H1 (cell line): ENCODE data around the gene CGB2. TPM values are rescaled to one million over a fixed set of nuclear protein-coding genes. Genes with fewer than 3 reads are reported as not detected.

Source experiments
- CTCF ChIA-PET: fragments of 300-600 bp; sonication (Branson Sonifier 250); formaldehyde crosslinking; loops from one replicate; lab custom pipeline; 2021; ENCODE audit not compliant: partially characterized antibody; lab: Charles Lee
- POLR2A ChIA-PET: fragments of 300-600 bp; sonication (Branson Sonifier 250); formaldehyde crosslinking; loops from one replicate; lab custom pipeline; 2021; ENCODE audit warnings: inconsistent platforms; ENCODE audit not compliant: partially characterized antibody; lab: Charles Lee
- DNase-seq, 2 experiments: peaks; one replicate each; pipeline versions ENCODE4 v3.0.0 to v3.0.0-alpha.2; 2010 to 2022; ENCODE audit warnings: low spot score in 2 of 2, low read depth in 1 of 2, mixed read lengths in 1 of 2
- FAIRE-seq: peaks from 2 replicates; lab custom pipeline; 2011; peaks lifted over from hg19 to GRCh38; lab: Jason Lieb, UNC
- H2AFZ ChIP-seq: 2 replicates; pipeline ENCODE4 v1.8.1; 2012; ENCODE audit warnings: low read length, inconsistent platforms
- H2AK5ac ChIP-seq: 2 replicates; pipeline ENCODE4 v1.6.1; 2013; ENCODE audit warnings: low read depth, low read length
- H2BK120ac ChIP-seq: replicated peaks from 2 replicates; pipeline ENCODE3; 2013; ENCODE audit warnings: low read depth, low read length, inconsistent platforms
- H2BK12ac ChIP-seq: 2 replicates; pipeline ENCODE4 v1.6.1; 2013; ENCODE audit warnings: low read depth, low read length
- H2BK15ac ChIP-seq: 2 replicates; pipeline ENCODE4 v1.6.1; 2013; ENCODE audit warnings: low read length
- H2BK20ac ChIP-seq: 2 replicates; pipeline ENCODE4 v1.6.1; 2013; ENCODE audit warnings: low read length
- H2BK5ac ChIP-seq: 2 replicates; pipeline ENCODE4 v1.6.1; 2013; ENCODE audit warnings: low read depth, low read length
- H3K14ac ChIP-seq: 2 replicates; pipeline ENCODE4 v1.6.1; 2013; ENCODE audit warnings: inconsistent platforms; ENCODE audit not compliant: insufficient read length
- H3K18ac ChIP-seq: 2 replicates; pipeline ENCODE4 v1.6.1; 2013; ENCODE audit warnings: low read length; ENCODE audit errors: extremely low read depth
- H3K23ac ChIP-seq: 2 replicates; pipeline ENCODE4 v1.6.1; 2013; ENCODE audit warnings: inconsistent platforms; ENCODE audit not compliant: insufficient read length
- H3K23me2 ChIP-seq: 2 replicates; pipeline ENCODE4 v1.6.1; 2013; ENCODE audit warnings: low read depth, low read length
- H3K27ac ChIP-seq: 2 replicates; pipeline ENCODE4 v1.6.1; 2011; ENCODE audit warnings: low read depth, low read length, inconsistent platforms
- H3K27me3 ChIP-seq, 4 experiments: replicated peaks in 1 of 4; 1 replicate in 1 of 4; 2 replicates in 3 of 4; pipeline versions ENCODE4 v1.6.1 to v1.8.1; 2011 to 2013; ENCODE audit warnings: low read length in 3 of 4, mild to moderate bottlenecking in 3 of 4, inconsistent platforms in 2 of 4, mixed read lengths in 2 of 4, moderate library complexity in 1 of 4; ENCODE audit not compliant: control insufficient read depth in 3 of 4, insufficient read depth in 3 of 4; ENCODE audit errors: extremely low read depth in 1 of 4
- H3K36me3 ChIP-seq, 4 experiments: 2 replicates each; pipeline versions ENCODE4 v1.6.1 to v1.8.1; 2011 to 2013; ENCODE audit warnings: mild to moderate bottlenecking in 4 of 4, low read length in 3 of 4, moderate library complexity in 2 of 4, control low read depth in 1 of 4, inconsistent platforms in 1 of 4; ENCODE audit not compliant: insufficient read depth in 4 of 4, control insufficient read depth in 2 of 4
- H3K4ac ChIP-seq: replicated peaks from 2 replicates; pipeline ENCODE3; 2013; ENCODE audit warnings: low read length, low read depth, mixed read lengths, inconsistent platforms; ENCODE audit not compliant: insufficient read length
- H3K4me1 ChIP-seq, 4 experiments: replicated peaks in 1 of 4; 1 replicate in 1 of 4; 2 replicates in 3 of 4; pipeline versions ENCODE4 v1.6.1 to v1.8.1; 2011 to 2013; ENCODE audit warnings: low read length in 3 of 4, inconsistent platforms in 2 of 4, mixed read lengths in 1 of 4; ENCODE audit not compliant: insufficient read depth in 4 of 4, control insufficient read depth in 3 of 4
- H3K4me2 ChIP-seq, 2 experiments: 2 replicates each; pipeline versions ENCODE4 v1.6.1 to v1.8.1; 2011 to 2013; ENCODE audit warnings: low read depth in 2 of 2, low read length in 2 of 2, control low read depth in 1 of 2, inconsistent platforms in 1 of 2, mild to moderate bottlenecking in 1 of 2; ENCODE audit not compliant: insufficient read depth in 1 of 2
- H3K4me3 ChIP-seq, 4 experiments: fragments of 200-600, 300-600 bp in 1 of 4; sonication (generic), shearing (Covaris generic), sonication (Bioruptor Twin) in 1 of 4; 2 replicates each; pipeline versions ENCODE4 v1.5.1 to v1.8.1; 2011 to 2016; ENCODE audit warnings: low read length in 4 of 4, low read depth in 3 of 4, control low read depth in 2 of 4, inconsistent platforms in 2 of 4, mild to moderate bottlenecking in 2 of 4, mixed read lengths in 1 of 4, moderate library complexity in 1 of 4; ENCODE audit not compliant: insufficient read depth in 2 of 4; ENCODE audit errors: extremely low read depth in 1 of 4
- H3K56ac ChIP-seq: replicated peaks from 2 replicates; pipeline ENCODE3; 2013; ENCODE audit warnings: low read depth, mild to moderate bottlenecking, mixed read lengths, low read length, inconsistent platforms; ENCODE audit not compliant: insufficient read length
- H3K79me1 ChIP-seq: 2 replicates; pipeline ENCODE4 v1.6.1; 2013; ENCODE audit warnings: low read depth, low read length, control low read depth
- H3K79me2 ChIP-seq, 2 experiments: 2 replicates each; pipeline versions ENCODE4 v1.6.1 to v1.8.1; 2012 to 2013; ENCODE audit warnings: low read length in 2 of 2, mild to moderate bottlenecking in 2 of 2, inconsistent platforms in 1 of 2; ENCODE audit not compliant: insufficient read depth in 2 of 2, control insufficient read depth in 1 of 2
- H3K9ac ChIP-seq, 4 experiments: replicated peaks in 1 of 4; 1 replicate in 1 of 4; 2 replicates in 3 of 4; pipeline versions ENCODE4 v1.6.1 to v1.8.1; 2011 to 2013; ENCODE audit warnings: low read depth in 3 of 4, low read length in 3 of 4, control low read depth in 2 of 4, mild to moderate bottlenecking in 2 of 4, moderate library complexity in 2 of 4, inconsistent platforms in 1 of 4; ENCODE audit errors: extremely low read depth in 1 of 4
- H3K9me3 ChIP-seq, 2 experiments: 2 replicates each; pipeline versions ENCODE4 v1.6.1 to v1.8.1; 2012 to 2013; ENCODE audit warnings: mild to moderate bottlenecking in 2 of 2, moderate library complexity in 2 of 2, control low read depth in 1 of 2, inconsistent platforms in 1 of 2, low read depth in 1 of 2, low read length in 1 of 2, mixed read lengths in 1 of 2; ENCODE audit not compliant: insufficient read depth in 2 of 2
- H4K20me1 ChIP-seq, 2 experiments: replicated peaks in 1 of 2; 2 replicates each; pipeline versions ENCODE3 to v1.8.1; 2011 to 2013; ENCODE audit warnings: inconsistent platforms in 2 of 2, low read length in 2 of 2, mild to moderate bottlenecking in 1 of 2; ENCODE audit not compliant: insufficient read depth in 2 of 2, control insufficient read depth in 1 of 2
- H4K5ac ChIP-seq: 2 replicates; pipeline ENCODE4 v1.6.1; 2013; ENCODE audit warnings: low read length, low read depth, mixed read lengths, inconsistent platforms; ENCODE audit not compliant: insufficient read length
- H4K8ac ChIP-seq: 2 replicates; pipeline ENCODE4 v1.8.0; 2013; ENCODE audit warnings: mild to moderate bottlenecking, moderate library complexity, low read length, inconsistent platforms; ENCODE audit not compliant: insufficient read depth; ENCODE audit errors: extremely low read depth
- H4K91ac ChIP-seq: replicated peaks from 2 replicates; pipeline ENCODE3; 2013; ENCODE audit warnings: low read length, mixed read lengths, inconsistent platforms; ENCODE audit not compliant: insufficient read length
- CBX5 ChIP-seq: fragments of 300-800, 300-1000 bp; sonication (generic); IDR thresholded peaks from 2 replicates; pipeline ENCODE4 v1.7.1; 2016; ENCODE audit warnings: antibody characterized with exemption, low read length, low read depth
- CEBPB ChIP-seq: IDR thresholded peaks from 2 replicates; pipeline ENCODE4 v1.6.1; 2012; ENCODE audit warnings: low read depth, low read length
- CHD2 ChIP-seq: IDR thresholded peaks from 2 replicates; pipeline ENCODE4 v1.6.1; 2012; ENCODE audit warnings: low read length, improper control_type of control experiment
- HDAC6 ChIP-seq: IDR thresholded peaks from one replicate; pipeline ENCODE4 v1.7.1; 2012; ENCODE audit warnings: low read depth, mild to moderate bottlenecking, inconsistent platforms, low read length, moderate library complexity
- JUN ChIP-seq: IDR thresholded peaks from 2 replicates; pipeline ENCODE4 v1.6.1; 2011; ENCODE audit warnings: low read depth, mild to moderate bottlenecking, improper control_type of control experiment, low read length
- RNF2 ChIP-seq: fragments of 200-900, 300-1000 bp; sonication (generic); IDR thresholded peaks from 2 replicates; pipeline ENCODE4 v1.7.1; 2016; ENCODE audit warnings: borderline replicate concordance, low read depth, mild to moderate bottlenecking, antibody characterized with exemption, low read length; ENCODE audit not compliant: poor library complexity, severe bottlenecking; ENCODE audit errors: missing control alignments
- RXRA ChIP-seq: IDR thresholded peaks from 2 replicates; pipeline ENCODE4 v1.6.1; 2011; ENCODE audit warnings: low read depth, mild to moderate bottlenecking, low read length, moderate library complexity; ENCODE audit not compliant: insufficient read depth
- SIX5 ChIP-seq: IDR thresholded peaks from 2 replicates; pipeline ENCODE4 v1.6.1; 2011; ENCODE audit warnings: mild to moderate bottlenecking, low read depth, low read length
- SP2 ChIP-seq: IDR thresholded peaks from 2 replicates; pipeline ENCODE4 v1.6.1; 2012; ENCODE audit warnings: mild to moderate bottlenecking, low read length, inconsistent platforms
- WGBS, 2 experiments: shearing (Covaris generic) in 1 of 2; methylation state at CpG; one replicate each; pipeline versions ENCODE4 v1.1.6 to v1.1.7; 2013 to 2015; ENCODE audit warnings: low lambda C conversion rate in 2 of 2, mixed read lengths in 2 of 2, inconsistent platforms in 1 of 2, low coverage in 1 of 2, missing lambda C conversion rate in 1 of 2; ENCODE audit not compliant: insufficient replicate concordance in 2 of 2, insufficient coverage in 1 of 2, insufficient read length in 1 of 2; ENCODE audit errors: extremely low coverage in 1 of 2, missing lambda C conversion rate in 1 of 2; 5-methylcytosine and 5-hydroxymethylcytosine counted together
- polyA plus RNA-seq, 7 experiments: library from polyadenylated mRNA; depleted of rRNA in 3 of 7; stranded (reverse) in 5 of 7; unstranded in 2 of 7; fragments of >200 nt in 5 of 7; fragments of 200-250 nt in 2 of 7; gene quantifications; 1 replicate in 5 of 7; 2 replicates in 1 of 7; 4 replicates in 1 of 7; pipeline versions ENCODE4 v1.2.1 to v1.2.3, GENCODE V29; 2011 to 2013; ENCODE audit warnings: missing spikeins in 2 of 7, mixed read lengths in 2 of 7
- total RNA-seq: library from RNA; stranded (reverse); fragmentation: NEBNext Ultra II Directional; extraction: Animal tissue kit (Norgen Biotek cat#: 25700); gene quantifications from 2 replicates; pipeline ENCODE4 v1.2.1, GENCODE V29; 2021
- TF ChIP-seq, protein P1 (sequence below): IDR thresholded peaks from 2 replicates; pipeline ENCODE4 v1.6.1; 2011; ENCODE audit warnings: low read length, improper control_type of control experiment
- TF ChIP-seq, protein P2 (sequence below): IDR thresholded peaks from 2 replicates; pipeline ENCODE4 v1.6.1; 2012; ENCODE audit warnings: low read length, inconsistent platforms

CGB2 gene
- total and polyA plus RNA-seq, 2 of the 8 experiments (the other 6 are each of a cell fraction or from before 2014, with no cell fraction given), result 0.71 to 3.2 TPM

DNA sequence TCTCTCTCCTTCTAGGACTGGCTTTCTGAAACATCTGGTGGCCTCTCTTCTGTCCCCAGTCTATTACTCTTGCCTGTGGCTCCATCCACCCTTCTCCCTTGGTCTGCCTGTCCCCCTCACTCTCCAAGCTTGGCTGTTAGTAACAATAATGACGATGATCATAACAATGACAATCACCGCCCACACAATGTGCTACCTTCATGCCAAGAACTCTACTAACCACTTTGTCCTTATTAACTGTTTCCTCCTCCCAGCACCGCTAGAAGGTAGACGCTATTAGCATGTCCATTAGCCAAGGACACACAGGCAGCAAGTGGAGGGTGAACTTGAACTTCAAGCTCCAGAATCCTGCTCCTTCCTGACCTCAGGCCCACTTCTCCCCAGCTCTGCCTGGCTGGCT, 41.3 kb upstream of the CGB2 start:
- Histone ChIP-seq H3K14ac (no peak overlapping the region), H3K23me2 (peaks cover 8% of the 10 kb centered on the region; the same call in 1 of the 2 replicates), H3K36me3 (peaks cover 0 to 16% (median 6%) of the 10 kb centered on the region in 4 experiments; a peak in 5 of 8 replicates), H3K9me3 (no peaks in the 10 kb centered on the region), H3K18ac (no peak overlapping the region), H3K27ac (no peak overlapping the region), H4K8ac (no peak overlapping the region), H2AFZ (no peak overlapping the region), H3K4me1 (peaks cover 0 to 3% (median 0%) of the 10 kb centered on the region in 4 experiments; a peak in 2 of 7 replicates), H3K79me1 (peaks cover 13% of the 10 kb centered on the region), H3K79me2 (peaks cover 11 to 21% of the 10 kb centered on the region in 2 experiments; a peak in 3 of 4 replicates), H3K27me3 (no peaks in the 10 kb centered on the region), H2BK12ac (no peak overlapping the region), H2BK15ac (no peak overlapping the region), H3K4me3 (no peak overlapping the region), H3K9ac (no peak overlapping the region), H3K56ac (no peak overlapping the region), H3K23ac (no peak overlapping the region), H2BK120ac (no peak overlapping the region), H3K4ac (no peak overlapping the region), H2AK5ac (no peak overlapping the region; the same call in 1 of the 2 replicates), H3K4me2 (no peak overlapping the region; a peak in 1 of 4 replicates), H2BK20ac (no peak overlapping the region), H2BK5ac (no peak overlapping the region), H4K20me1 (peaks cover 0 to 13% of the 10 kb centered on the region in 2 experiments), H4K91ac (no peak overlapping the region), H4K5ac (no peak overlapping the region)
- CTCF ChIA-PET, result interaction anchor here (0.8 to 2.9 kb wide), 4 partner anchors 12 to 84 kb away, joined by 3 to 13 read pairs (median 3); no protein-coding TSS in a partner anchor
- WGBS, 2 experiments, result 89% methylated on average over 4 of the region's 4 CpGs; no CpG with 5 or more reads in 1 of the 2 experiments
- FAIRE-seq, result no peak
- POLR2A ChIA-PET, result interaction anchor here (4.4 kb wide), 1 partner anchor 25 kb away, joined by 37 read pairs; the partner anchor contains the start of gene FTL
- DNase-seq, result no peak
- TF ChIP-seq CEBPB (no peak), RXRA (no peak), CHD2 (no peak), SIX5 (no peak), JUN (no peak), HDAC6 (no peak), RNF2 (no peak), CBX5 (no peak), SP2 (no peak)
- TF ChIP-seq, protein P1, sequence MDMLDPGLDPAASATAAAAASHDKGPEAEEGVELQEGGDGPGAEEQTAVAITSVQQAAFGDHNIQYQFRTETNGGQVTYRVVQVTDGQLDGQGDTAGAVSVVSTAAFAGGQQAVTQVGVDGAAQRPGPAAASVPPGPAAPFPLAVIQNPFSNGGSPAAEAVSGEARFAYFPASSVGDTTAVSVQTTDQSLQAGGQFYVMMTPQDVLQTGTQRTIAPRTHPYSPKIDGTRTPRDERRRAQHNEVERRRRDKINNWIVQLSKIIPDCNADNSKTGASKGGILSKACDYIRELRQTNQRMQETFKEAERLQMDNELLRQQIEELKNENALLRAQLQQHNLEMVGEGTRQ, result no peak
- TF ChIP-seq, protein P2, sequence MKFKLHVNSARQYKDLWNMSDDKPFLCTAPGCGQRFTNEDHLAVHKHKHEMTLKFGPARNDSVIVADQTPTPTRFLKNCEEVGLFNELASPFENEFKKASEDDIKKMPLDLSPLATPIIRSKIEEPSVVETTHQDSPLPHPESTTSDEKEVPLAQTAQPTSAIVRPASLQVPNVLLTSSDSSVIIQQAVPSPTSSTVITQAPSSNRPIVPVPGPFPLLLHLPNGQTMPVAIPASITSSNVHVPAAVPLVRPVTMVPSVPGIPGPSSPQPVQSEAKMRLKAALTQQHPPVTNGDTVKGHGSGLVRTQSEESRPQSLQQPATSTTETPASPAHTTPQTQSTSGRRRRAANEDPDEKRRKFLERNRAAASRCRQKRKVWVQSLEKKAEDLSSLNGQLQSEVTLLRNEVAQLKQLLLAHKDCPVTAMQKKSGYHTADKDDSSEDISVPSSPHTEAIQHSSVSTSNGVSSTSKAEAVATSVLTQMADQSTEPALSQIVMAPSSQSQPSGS, result no peak
